Mammary epithelial cell (primary cell): ENCODE measurements around the gene NT5E.

Source experiments
- EZH2 ChIP-seq: IDR thresholded peaks from 2 replicates; pipeline ENCODE4 v1.6.1; 2012; ENCODE audit warnings: low read length, inconsistent platforms, borderline replicate concordance
- TF ChIP-seq, protein P1 (sequence below), 2 donors: IDR thresholded peaks in 1 of 2; conservative IDR thresholded peaks in 1 of 2; 2 replicates each; pipeline ENCODE4 v1.5.1; 2011 to 2012; ENCODE audit warnings: inconsistent platforms in 2 of 2, low read length in 2 of 2, mild to moderate bottlenecking in 2 of 2, control low read depth in 1 of 2, low read depth in 1 of 2; ENCODE audit not compliant: insufficient read depth in 1 of 2; ENCODE audit errors: extremely low read depth in 1 of 2

GRCh38 chr6:85400331-85400730 lies 49.6 kb upstream of the NT5E start:
- TF ChIP-seq, protein P1, sequence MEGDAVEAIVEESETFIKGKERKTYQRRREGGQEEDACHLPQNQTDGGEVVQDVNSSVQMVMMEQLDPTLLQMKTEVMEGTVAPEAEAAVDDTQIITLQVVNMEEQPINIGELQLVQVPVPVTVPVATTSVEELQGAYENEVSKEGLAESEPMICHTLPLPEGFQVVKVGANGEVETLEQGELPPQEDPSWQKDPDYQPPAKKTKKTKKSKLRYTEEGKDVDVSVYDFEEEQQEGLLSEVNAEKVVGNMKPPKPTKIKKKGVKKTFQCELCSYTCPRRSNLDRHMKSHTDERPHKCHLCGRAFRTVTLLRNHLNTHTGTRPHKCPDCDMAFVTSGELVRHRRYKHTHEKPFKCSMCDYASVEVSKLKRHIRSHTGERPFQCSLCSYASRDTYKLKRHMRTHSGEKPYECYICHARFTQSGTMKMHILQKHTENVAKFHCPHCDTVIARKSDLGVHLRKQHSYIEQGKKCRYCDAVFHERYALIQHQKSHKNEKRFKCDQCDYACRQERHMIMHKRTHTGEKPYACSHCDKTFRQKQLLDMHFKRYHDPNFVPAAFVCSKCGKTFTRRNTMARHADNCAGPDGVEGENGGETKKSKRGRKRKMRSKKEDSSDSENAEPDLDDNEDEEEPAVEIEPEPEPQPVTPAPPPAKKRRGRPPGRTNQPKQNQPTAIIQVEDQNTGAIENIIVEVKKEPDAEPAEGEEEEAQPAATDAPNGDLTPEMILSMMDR (conservative IDR thresholded peaks at IDR 0.05 in 1 of 2, IDR thresholded peaks at IDR 0.05 in 1 of 2; ENCODE audit: extremely low read depth in 1 of 2, insufficient read depth in 1 of 2, low read depth in 1 of 2, low read length in 2 of 2), result no peak
- TF ChIP-seq EZH2, result no peak
